ENCODE data around the gene TEX51. TPM values are rescaled to one million over a fixed set of nuclear protein-coding genes. Genes with fewer than 3 reads are reported as not detected.
A peak's percentile ranks its signal among the peaks of the same experiment; 100 is the strongest.

TEX51 gene
- total RNA-seq, 4 donors from 2014 or later: not detected

- Histone ChIP-seq H3K27me3 (peaks cover 18% of the 10 kb centered on the region), H3K36me3 (no peaks in the 10 kb centered on the region), H3K27ac (no peak overlapping the region), H3K4me3 (no peak overlapping the region), H3K9me3 (no peaks in the 10 kb centered on the region), H3K4me1 (peaks cover 0 to 16% (median 0%) of the 10 kb centered on the region in 3 donors)
- ATAC-seq: no peak
- no peak for TF ChIP-seq POLR2A (IDR thresholded peaks at IDR 0.05)
- no peak for TF ChIP-seq EP300 (IDR thresholded peaks at IDR 0.05)
- WGBS, 2 donors (ENCODE audit: low coverage in 1 of 2): 86% methylated on average over 4 of the region's 7 CpGs; no CpG with 5 or more reads in 1 of the 2 donors
Measured at GRCh38 chr2:126882736-126883665, 15.7 kb upstream of the TEX51 start.

GRCh38 chr2:126883666-126884040 is 15.0 kb upstream of the TEX51 start:
- H3K36me3 ChIP-seq: no peaks in the 10 kb centered on the region
- H3K4me3 ChIP-seq: no peak overlapping the region
- H3K27ac ChIP-seq: no peak overlapping the region
- TF ChIP-seq EP300 (IDR thresholded peaks at IDR 0.05) (no peak), CTCF (IDR thresholded peaks at IDR 0.05) (no peak), POLR2A (IDR thresholded peaks at IDR 0.05) (no peak), POLR2AphosphoS5 (IDR thresholded peaks at IDR 0.05) (no peak)
- WGBS, 2 donors (ENCODE audit: low coverage in 1 of 2): 95 to 100% methylated on average over 2 to 4 of the region's 6 CpGs
- H3K9me3 ChIP-seq: no peaks in the 10 kb centered on the region
- peaks cover 0 to 16% (median 0%) of the 10 kb centered on the region in 3 donors for H3K4me1 ChIP-seq
- peaks cover 18% of the 10 kb centered on the region for H3K27me3 ChIP-seq
- ATAC-seq: no peak

- Histone ChIP-seq H3K27ac (peak overlapping the region in 1 of 4 donors; percentile 31), H3K4me3 (peak overlapping the region in 1 of 2 donors; percentile 49), H3K4me1 (peaks cover 0 to 16% (median 0%) of the 10 kb centered on the region in 3 donors), H3K27me3 (peaks cover 18% of the 10 kb centered on the region), H3K9me3 (no peaks in the 10 kb centered on the region), H3K36me3 (no peaks in the 10 kb centered on the region)
- 74 to 92% methylated on average over 4 to 8 of the region's 21 CpGs for WGBS, 2 donors (ENCODE audit: low coverage in 1 of 2)
- no peak for ATAC-seq
- no peak for TF ChIP-seq CTCF (IDR thresholded peaks at IDR 0.05)
- no peak for TF ChIP-seq POLR2AphosphoS5 (IDR thresholded peaks at IDR 0.05)
Measured at GRCh38 chr2:126884861-126885750, 13.6 kb upstream of the TEX51 start.

GRCh38 chr2:126885751-126886210 is 12.9 kb upstream of the TEX51 start:
- H3K4me1 ChIP-seq: peaks cover 0 to 16% (median 0%) of the 10 kb centered on the region in 3 donors
- 26% methylated on average over 6 of the region's 18 CpGs; no CpG with 5 or more reads in 1 of the 2 donors for WGBS, 2 donors (ENCODE audit: low coverage in 1 of 2)
- TF ChIP-seq CTCF (IDR thresholded peaks at IDR 0.05): no peak
- no peak for TF ChIP-seq POLR2A (IDR thresholded peaks at IDR 0.05)

More at GRCh38 chr2:126885751-126886210, 12.9 kb upstream of the TEX51 start:
- ATAC-seq: peak; percentile 27
- H3K27ac ChIP-seq: peak overlapping the region in 1 of 4 donors; percentile 31
- H3K4me3 ChIP-seq: peak overlapping the region; percentile 6 to 49
- H3K36me3 ChIP-seq: no peaks in the 10 kb centered on the region
- H3K9me3 ChIP-seq: no peaks in the 10 kb centered on the region
- H3K27me3 ChIP-seq: peaks cover 18% of the 10 kb centered on the region
